ENCODE data around the gene TTC23.

Gene TTC23

DNA sequence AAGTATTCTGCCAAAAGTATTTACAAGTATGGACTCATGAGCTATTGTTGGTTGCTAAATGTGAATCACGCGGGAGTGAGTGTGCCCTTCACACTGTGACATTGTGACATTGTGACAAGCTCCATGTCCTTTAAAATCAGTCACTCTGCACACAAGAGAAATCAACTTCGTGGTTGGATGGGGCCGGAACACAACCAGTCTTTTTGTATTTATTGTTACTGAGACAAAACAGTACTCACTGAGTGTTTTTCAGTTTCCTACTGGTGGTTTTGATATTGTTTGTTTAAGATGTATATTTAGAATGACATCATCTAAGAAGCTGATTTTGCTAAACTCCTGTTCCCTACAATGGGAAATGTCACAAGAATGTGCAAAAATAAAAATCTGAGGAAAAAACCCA, 114.2 kb downstream of the TTC23 start:
- DNase-seq (ENCODE audit: low read depth): no peak

DNA sequence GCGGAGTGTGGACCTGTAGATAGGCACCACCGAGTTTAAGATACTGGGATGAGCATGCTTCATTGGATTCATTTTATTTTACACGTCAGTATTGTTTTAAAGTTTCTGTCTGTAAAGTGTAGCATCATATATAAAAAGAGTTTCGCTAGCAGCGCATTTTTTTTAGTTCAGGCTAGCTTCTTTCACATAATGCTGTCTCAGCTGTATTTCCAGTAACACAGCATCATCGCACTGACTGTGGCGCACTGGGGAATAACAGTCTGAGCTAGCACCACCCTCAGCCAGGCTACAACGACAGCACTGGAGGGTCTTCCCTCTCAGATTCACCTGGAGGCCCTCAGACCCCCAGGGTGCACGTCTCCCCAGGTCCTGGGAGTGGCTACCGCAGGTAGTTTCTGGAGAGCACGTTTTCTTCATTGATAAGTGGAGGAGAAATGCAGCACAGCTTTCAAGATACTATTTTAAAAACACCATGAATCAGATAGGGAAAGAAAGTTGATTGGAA, 115.0 kb downstream of the TTC23 start:
- DNase-seq (ENCODE audit: low read depth): no peak

DNA sequence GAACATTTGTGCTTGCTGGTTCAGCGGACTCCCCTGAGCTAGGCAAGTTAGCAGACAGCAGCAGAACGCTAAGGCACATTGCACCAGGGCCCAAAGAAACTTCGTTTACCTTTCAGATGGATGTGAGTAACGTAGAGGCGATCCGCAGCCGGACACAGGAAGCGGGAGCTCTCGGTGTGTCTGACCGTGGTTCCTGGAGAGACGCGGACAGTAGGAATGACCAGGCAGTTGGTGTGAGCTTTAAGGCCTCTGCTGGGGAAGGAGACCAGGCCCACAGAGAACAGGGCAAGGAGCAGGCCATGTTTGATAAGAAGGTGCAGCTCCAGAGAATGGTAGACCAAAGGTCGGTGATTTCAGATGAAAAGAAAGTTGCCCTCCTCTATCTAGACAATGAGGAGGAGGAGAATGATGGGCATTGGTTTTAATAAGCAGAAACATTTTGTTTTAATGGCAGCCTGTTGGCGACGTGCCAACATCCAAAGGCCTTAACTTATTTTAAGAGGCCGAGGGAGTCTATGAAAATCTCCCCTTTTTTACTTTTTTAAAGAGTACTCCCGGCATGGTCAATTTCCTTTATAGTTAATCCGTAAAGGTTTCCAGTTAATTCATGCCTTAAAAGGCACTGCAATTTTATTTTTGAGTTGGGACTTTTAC, 116.6 kb downstream of the TTC23 start:
- no peak for DNase-seq (ENCODE audit: low read depth)

DNA sequence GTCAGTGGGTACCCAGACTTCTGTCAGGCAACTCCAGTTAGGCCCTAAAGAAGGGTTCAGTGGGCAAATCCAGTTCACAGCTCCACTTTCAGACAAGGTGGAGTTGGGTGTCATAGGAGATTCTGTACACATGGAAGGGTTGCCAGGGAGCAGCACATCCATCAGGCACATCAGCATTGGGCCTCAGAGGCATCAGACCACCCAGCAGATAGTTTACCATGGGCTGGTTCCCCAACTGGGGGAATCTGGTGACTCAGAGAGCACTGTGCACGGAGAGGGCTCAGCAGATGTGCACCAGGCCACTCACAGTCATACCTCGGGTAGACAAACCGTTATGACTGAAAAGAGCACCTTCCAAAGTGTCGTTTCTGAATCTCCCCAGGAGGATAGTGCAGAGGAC, 117.3 kb downstream of the TTC23 start:
- DNase-seq (ENCODE audit: low read depth): no peak

DNA sequence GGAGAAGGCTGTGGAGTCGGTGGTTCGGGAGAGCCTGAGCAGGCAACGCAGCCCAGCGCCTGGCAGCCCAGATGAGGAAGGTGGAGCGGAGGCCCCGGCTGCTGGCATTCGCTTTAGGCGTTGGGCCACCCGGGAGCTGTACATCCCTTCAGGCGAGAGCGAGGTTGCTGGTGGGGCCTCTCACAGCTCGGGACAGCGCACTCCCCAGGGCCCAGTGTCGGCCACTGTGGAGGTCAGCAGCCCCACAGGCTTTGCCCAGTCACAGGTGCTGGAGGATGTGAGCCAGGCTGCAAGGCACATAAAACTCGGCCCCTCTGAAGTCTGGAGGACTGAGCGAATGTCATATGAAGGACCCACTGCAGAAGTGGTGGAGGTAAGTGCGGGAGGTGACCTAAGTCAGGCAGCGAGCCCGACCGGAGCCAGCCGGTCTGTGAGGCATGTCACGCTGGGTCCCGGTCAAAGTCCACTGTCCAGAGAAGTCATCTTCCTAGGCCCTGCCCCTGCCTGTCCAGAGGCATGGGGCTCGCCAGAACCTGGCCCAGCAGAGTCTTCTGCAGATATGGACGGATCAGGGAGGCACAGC, 117.8 kb downstream of the TTC23 start:
- no peak for DNase-seq (ENCODE audit: low read depth)

DNA sequence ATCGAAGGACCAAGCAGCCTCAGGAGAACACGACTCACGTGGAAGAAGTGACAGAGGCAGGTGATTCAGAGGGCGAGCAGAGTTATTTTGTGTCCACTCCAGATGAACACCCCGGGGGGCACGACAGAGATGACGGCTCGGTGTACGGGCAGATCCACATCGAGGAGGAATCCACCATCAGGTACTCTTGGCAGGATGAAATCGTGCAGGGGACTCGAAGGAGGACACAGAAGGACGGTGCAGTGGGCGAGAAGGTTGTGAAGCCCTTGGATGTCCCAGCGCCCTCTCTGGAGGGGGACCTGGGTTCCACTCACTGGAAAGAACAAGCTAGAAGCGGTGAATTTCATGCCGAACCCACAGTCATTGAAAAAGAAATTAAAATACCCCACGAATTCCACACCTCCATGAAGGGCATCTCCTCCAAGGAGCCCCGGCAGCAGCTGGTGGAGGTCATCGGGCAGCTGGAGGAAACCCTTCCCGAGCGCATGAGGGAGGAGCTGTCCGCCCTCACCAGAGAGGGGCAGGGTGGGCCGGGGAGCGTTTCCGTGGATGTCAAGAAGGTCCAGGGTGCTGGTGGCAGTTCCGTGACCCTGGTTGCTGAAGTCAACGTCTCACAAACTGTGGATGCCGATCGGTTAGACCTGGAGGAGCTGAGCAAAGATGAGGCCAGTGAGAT, 118.5 kb downstream of the TTC23 start:
- DNase-seq (ENCODE audit: low read depth): no peak

DNA sequence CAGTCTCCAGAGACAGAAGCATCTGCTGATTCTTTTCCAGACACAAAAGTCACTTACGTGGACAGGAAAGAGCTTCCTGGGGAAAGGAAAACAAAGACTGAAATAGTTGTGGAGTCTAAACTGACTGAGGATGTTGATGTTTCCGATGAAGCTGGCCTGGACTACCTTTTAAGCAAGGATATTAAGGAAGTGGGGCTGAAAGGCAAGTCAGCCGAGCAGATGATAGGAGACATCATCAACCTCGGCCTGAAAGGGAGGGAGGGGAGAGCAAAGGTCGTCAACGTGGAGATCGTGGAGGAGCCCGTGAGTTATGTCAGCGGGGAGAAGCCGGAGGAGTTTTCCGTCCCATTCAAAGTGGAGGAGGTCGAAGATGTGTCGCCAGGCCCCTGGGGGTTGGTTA, 119.1 kb downstream of the TTC23 start:
- DNase-seq (ENCODE audit: low read depth): no peak

DNA sequence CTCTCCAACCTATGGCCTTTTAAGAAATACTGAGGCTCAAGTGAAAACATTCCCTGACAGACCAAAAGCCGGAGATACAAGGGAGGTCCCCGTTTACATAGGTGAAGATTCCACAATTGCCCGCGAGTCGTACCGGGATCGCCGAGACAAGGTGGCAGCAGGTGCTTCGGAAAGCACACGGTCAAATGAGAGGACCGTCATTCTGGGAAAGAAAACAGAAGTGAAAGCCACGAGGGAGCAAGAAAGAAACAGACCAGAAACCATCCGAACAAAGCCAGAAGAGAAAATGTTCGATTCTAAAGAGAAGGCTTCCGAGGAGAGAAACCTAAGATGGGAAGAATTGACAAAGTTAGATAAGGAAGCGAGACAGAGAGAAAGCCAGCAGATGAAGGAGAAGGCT, 119.7 kb downstream of the TTC23 start:
- DNase-seq (ENCODE audit: low read depth): no peak

DNA sequence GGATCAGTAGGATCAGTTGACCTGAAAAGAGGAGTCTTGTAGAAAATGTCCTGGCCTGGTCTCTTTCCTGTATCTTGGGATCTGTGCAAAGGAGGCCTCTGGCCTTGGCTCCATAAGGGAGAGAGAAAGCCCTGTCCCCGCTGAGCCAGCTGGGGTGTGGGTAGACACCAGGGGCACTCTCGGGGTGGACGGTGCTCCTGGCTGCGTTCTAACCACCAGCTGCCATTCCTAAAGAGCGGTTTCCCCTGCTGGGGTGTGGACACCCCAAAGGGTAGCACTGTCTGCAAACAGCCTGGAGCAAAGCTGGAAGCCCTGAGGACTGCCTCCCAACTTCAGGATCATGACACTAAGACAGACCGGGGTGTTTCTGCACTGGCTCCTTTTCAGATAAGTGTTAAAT, 121.0 kb downstream of the TTC23 start:
- DNase-seq (ENCODE audit: low read depth): no peak

DNA sequence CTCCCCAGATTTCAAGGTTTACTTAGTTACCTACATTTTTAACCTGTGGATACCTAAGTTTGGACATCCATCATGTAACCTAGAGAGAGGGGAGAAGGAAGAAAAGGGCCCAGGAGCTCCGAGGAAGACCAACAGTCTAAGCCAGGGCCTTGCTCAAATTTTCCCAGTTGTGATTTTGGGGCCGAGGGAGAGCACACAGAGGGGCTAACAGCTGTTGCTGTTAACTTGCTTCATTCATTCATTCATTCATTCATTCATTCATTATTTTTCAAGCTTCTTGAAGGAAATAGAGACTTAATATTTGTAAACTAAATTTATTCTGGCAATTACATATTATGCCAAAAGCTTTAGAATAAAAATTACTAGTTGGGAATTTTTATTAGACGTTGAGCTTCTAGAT, 121.6 kb downstream of the TTC23 start:
- no peak for DNase-seq (ENCODE audit: low read depth)

DNA sequence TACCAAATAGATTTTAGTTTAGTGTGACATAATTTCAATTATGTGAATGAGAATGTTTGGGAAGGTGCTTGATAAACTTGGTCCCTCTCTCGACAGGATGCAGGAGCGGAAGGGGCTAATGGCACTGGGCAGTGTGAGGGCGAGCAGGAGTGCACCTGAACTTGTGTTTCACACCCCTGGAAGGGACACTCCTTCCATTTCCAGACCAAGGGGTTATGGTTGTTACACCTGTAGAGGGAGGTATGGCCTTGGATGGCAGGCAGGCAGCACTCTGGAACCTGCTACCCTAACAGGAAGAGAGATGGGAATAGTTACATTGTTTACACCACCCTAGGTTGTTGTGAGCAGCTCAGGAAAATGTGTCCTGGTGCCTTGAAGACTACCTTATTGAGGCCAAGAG, 122.5 kb downstream of the TTC23 start:
- DNase-seq (ENCODE audit: low read depth): no peak

DNA sequence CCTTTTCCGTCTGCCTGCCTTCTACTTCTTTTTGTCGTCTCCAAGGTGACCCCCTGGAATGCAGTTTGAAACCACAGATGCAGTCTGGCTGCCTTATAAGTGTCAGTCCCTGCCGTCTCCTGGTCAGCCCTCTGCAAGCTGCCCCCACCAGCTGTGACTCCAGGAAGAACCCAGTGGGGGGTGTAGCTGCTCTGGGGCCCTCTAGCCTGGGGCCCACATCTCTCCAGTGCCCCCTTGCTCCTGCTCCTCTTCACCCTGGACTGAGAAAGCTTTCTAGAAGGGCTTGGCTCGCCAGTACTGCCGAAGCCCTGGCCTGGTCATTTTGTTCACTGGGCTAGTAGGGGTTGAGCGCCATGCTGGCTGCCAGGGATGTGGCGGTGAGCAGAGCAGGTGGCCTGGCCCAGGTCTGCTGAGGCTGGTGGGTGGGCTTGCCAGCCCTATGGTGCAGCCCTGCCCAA, 123.2 kb downstream of the TTC23 start:
- no peak for DNase-seq (ENCODE audit: low read depth)

DNA sequence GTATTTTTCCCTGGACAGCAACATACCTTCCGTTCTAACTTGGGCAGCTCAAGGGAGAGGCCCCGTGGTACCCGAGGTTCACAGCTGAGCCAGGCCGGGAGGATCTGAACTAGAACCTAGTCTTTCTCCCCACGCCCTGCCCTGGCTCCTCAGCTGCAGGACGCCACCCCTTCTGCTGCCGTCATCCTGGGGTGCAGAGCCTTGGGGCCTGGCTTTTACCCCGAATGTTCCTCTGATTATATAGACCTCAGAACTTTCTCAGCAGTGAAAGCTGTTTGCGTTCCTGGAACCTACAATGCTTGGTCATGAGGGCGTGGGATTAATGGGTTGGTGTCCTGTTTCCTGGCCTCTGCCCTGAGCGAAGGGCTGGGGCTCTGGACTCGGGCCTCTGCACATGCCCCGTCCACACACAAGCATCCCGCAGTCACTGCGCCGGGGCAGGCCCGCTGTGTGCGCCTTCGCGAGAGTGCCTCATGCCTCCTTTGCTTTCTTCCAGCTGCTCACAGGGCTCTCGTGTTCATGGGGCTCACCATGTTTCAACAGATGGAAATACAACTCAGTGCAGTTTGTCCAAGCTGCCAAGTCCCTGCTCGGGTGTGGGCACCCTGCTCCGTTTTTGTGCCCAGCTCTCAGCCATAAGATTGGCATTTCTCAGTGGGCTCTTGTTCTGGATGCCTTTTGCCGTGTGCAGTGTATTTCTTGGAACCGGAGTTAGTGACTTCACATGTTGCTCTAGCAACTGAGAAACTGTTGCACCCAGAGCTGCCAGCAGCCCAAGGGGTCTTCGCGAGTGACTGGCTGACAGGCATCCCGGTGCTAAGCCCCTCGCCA, 124.1 kb downstream of the TTC23 start:
- DNase-seq (ENCODE audit: low read depth): no peak

DNA sequence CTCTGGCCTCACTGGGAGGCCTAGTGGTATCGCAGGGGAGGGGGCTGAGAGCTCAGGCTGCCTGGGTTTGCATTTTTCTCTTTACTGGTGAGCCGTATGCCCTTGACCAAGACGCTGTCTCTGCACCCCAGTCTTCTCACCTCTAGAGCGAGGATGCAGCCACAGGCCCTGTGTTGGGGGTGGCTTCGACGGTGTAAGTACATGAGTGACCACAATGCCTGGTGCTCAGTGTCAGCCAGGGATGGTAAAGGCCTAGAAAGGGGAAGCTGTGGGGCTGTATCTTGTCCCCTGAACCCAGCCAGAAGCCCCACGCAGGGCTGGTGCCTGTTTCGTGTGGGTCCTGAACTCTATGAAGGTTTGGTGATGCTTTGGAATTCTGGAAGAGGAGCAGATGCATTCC, 124.7 kb downstream of the TTC23 start:
- no peak for DNase-seq (ENCODE audit: low read depth)

DNA sequence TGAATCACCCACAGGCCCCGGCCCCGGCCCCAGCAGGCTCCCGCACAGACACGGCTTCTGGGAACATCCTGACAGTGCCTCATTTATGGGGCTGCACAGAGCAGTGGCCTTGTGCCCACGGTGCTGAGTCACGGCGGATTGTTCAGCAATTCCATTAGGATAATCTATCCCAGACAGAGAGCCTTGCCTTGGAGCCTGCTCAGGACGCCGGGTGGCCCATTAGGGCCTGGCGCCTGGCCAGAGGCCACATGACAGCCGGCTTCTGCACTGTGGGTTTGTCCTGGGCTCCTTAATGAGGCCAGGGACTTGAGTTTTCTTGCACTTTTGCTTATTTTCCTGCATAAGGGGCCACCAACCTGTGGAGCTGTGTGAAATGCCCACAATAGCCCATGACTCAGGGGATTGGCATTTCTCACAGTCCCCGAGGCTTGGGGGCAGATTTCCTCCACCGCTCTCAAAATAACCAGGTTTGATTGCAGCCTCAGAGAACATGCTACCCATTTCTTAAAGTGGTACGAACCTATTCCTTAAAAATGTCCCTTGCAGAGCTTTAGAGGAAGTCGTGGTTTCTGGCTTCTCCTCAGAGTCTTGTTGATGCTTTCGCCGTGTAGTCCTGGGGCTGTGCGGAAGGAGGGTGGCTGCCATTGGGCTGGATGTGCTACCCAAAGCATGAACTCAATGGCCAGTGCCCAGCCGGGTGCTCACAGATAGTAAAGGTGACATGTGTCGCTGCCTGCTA, 125.5 kb downstream of the TTC23 start:
- DNase-seq (ENCODE audit: low read depth): no peak

DNA sequence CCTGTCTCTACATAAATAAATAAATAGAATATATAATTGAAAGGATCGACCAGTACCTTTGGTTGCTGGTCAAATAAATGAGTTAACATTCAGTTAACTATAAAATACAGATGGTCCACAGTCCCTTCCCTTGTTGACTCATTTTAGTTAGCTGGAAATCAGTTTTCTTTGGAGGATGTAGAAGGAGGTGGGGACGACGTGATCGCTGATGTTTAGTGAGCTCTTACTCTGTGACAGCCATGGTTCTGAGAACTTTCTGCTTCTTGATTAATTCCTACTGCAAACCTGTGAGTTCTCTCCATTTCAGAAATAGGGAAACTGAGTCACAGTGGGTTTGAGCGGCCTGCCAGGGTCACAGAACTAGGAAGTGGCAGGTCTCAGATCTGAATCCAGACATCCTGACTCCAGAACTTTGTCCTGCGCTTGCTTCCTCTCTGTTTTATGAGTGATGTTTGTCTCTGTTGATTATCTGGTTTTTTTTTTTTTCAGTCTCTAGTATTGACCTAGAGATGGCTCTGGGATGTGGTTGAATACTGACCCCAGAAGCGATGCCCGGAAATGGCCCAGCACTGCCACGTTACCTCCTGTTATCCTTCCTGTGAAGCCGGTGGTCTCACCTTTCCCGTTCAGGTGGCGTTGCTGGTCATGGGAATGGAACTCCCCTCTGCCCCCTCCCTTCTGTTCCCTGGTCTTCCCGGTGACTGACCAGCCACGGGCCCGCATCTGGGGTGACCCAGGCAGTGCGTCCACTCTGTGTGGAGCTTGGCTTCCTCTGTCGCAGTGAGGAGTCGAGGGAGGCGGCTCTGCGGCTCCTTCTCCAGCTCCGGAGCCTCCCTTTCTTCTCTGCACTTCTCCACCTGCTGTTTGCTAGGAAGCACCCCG, 126.3 kb downstream of the TTC23 start:
- DNase-seq (ENCODE audit: low read depth): no peak

DNA sequence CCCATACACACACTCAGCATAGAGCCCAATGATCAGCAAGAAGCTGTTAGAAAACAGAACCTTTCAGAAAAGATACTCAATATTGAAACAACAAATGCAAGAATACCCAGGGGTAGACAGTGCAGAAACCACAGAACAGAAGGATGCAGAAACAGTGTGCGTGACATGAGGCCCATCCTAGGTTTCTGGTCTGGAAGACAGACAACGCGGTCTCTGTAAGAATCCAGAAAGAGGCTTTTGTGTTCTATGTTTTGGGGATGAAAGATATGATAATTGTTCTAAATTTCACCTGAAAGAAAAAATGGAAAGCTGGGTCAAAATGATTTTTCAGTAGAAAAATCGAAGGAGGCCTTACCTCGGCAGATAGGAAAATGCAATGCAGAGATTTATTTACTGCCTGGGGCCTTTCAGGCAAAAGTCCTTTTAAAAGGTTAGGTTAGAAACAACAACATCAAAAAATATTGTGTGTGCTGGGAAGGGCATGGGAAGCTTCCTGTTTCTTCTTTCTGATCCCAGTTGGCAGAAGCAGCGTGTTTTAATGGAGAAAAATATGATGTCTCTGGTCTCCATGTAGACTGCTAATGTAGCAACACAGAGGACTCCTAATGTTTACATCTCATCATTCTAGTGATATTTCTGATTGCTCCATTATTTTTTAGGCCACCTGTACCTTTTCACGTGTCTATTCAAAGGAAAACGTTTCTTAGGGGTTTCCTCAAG, 127.5 kb downstream of the TTC23 start:
- DNase-seq (ENCODE audit: low read depth): no peak

DNA sequence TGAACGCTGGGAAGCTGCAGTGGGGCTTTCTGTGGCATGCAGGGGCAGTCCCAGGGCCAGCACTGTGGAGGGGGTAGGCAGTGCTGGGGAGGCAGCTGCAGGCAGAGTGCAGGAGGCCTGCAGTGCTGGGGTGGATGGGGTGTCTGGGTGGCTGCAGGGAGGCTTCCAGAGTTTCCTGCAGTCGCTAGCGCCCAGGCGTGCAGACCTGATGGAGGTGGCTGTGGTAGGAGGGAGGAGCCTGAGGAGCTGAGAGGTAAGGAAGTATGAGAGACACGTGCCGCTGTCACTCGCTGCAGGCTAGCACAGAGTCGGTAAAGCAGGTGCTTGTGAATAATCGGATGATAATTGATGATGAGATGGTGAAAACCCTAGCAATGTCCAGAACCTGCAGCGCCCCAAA, 128.2 kb downstream of the TTC23 start:
- DNase-seq (ENCODE audit: low read depth): no peak

DNA sequence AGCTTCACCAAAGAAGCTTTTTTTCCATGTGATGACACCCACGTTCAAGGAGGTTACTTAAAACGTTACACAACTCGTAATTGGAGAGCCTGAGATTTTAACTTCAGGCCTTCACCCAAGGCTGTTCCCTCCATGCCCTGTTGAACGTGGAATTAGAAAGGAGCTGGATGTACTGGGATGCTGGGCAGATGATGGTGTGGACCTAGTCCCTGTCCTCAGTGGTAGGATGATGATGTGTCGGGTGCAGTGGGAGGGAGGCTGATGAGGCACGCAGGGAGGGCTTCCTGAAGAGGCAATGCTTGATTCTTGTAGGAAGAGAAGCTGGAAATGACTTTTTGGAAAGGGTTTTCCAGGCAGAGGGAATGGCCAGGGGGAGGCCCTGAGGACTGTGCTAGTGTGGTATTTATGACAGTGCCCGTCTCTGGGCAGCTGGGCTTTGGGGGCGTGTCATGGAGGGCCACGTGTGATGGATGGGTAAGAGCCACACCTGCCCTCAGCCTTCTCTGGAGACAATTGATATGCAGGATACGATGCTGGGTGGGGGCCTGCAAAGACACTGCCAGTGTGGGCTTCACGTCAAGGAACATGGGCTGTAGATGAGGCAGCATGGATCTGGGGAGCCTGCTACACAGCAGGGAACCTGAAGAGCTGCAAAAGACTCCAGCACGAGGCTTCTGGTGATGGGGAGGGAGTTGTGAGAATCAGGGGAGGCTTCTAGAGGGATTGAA, 129.2 kb downstream of the TTC23 start:
- no peak for DNase-seq (ENCODE audit: low read depth)

All from activated T-cell treated with anti-CD3 and anti-CD28 coated beads for 1 hour (primary cell).